IPS-11a (cell line): Measurements from ENCODE around the gene MTFP1.
"Not testable (repeated sequence)": the region's sequence is repeated elsewhere in the genome, so short reads cannot be mapped to it uniquely, and the experiment has no call there.

Experiments
- H3K4me3 ChIP-seq: one replicate; pipeline ENCODE4 v1.5.1; 2013; ENCODE audit warnings: low read depth, low read length, control low read depth

MTFP1 gene

GRCh38 chr22:30452861-30453260 lies 27.3 kb downstream of the MTFP1 start:
- no peak overlapping the region for H3K4me3 ChIP-seq

- H3K4me3 ChIP-seq, result no peak overlapping the region
Observed at GRCh38 chr22:30453731-30454510, 28.4 kb downstream of the MTFP1 start.

GRCh38 chr22:30455075-30455840 lies 29.7 kb downstream of the MTFP1 start:
- no peak overlapping the region for H3K4me3 ChIP-seq

- no peak overlapping the region for H3K4me3 ChIP-seq
Observed at GRCh38 chr22:30457981-30458380, 32.4 kb downstream of the MTFP1 start.

- no peak overlapping the region for H3K4me3 ChIP-seq
Observed at GRCh38 chr22:30459181-30460052, 33.8 kb downstream of the MTFP1 start.

GRCh38 chr22:30460147-30460546 lies 34.6 kb downstream of the MTFP1 start:
- H3K4me3 ChIP-seq, result no peak overlapping the region

- H3K4me3 ChIP-seq, result not testable (repeated sequence)
Observed at GRCh38 chr22:30460555-30460954, 35.0 kb downstream of the MTFP1 start.

GRCh38 chr22:30469165-30469564 lies 43.6 kb downstream of the MTFP1 start:
- no peak overlapping the region for H3K4me3 ChIP-seq

GRCh38 chr22:30470655-30471054 lies 45.1 kb downstream of the MTFP1 start:
- no peak overlapping the region for H3K4me3 ChIP-seq

GRCh38 chr22:30471616-30472318 lies 46.2 kb downstream of the MTFP1 start, which contains the start of gene SEC14L3:
SEC14L3 (minus strand) TSS chr22:30472017; CDS start chr22:30471958, 59 bp downstream.
- H3K4me3 ChIP-seq, result no peak within 1 kb of the TSS

- H3K4me3 ChIP-seq, result no peak overlapping the region
Observed at GRCh38 chr22:30472994-30473720, 47.6 kb downstream of the MTFP1 start.

- no peak overlapping the region for H3K4me3 ChIP-seq
Observed at GRCh38 chr22:30474121-30474520, 48.6 kb downstream of the MTFP1 start.

GRCh38 chr22:30474683-30475424 lies 49.3 kb downstream of the MTFP1 start:
- no peak overlapping the region for H3K4me3 ChIP-seq
